NCI-H128 (cell line): ENCODE data around the gene SLC24A3.
"Not testable (repeated sequence)": the region's sequence is repeated elsewhere in the genome, so short reads cannot be mapped to it uniquely, and the experiment has no call there.

ENCODE experiments used
- DNase-seq: peaks from one replicate; lab custom pipeline; 2025; ENCODE audit not compliant: unreplicated experiment; lab: John Stamatoyannopoulos, UW

Gene SLC24A3

DNA sequence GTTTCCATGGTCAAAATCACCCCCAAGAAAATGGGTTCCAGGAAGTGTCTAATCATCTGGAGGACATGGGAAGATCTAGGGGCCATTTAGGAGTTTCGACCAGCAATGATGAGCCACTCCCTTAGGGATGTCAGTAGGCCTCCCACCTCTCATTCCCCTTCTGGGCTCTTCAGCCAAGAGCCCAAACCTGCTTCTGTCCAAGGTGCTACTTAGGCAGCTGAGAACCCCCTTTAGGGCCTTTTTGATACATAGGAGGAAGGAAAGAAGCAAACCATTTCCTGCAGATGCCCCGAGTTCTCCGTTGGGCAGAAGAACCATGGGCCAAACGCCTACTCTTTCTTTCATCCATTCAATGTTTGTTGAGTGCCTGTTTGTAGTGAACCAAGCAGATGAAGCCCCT lies 404.2 kb downstream of the SLC24A3 start:
- DNase-seq = no peak

DNA sequence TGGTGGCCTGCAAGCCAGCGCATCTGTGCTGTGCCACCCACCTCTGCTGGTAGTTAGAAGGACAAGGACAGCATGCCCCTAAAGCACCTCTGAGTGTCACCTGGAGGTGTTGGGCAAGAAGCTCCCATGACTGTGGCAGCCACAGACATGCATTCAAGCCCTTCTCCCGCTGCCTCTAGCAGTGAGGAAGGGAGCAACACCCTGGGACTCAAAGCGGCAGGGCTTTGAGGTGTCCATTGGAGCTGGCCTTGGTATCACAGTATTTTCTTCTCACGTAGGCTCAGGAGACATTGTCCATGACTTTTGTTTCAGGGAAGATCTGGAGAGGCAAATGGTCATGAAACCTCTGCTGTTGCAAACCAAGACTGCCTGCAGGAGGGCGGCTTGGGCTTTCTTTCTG lies 404.8 kb downstream of the SLC24A3 start:
- no peak for DNase-seq

DNA sequence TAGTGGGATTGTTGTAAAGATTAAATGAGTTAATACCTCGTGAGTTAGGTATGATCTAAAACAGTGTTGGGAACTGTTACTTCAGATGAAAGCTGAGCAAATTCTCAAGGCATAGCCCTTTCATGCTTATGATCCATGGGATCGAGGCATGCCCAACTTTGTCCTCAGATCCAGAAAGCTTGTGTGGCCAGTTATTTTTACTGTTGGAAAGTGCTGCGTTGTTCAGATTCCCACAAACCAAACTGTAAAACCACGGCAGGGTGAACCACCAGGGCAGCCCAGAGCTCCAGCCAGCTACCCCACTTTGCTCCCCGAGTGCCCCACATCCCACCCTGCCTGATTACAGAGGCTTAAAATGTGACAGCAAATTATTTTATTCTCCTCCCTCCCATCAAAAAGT lies 406.3 kb downstream of the SLC24A3 start:
- no peak for DNase-seq

GRCh38 chr20:19619904-19620430 lies 407.5 kb downstream of the SLC24A3 start:
- DNase-seq = no peak

DNA sequence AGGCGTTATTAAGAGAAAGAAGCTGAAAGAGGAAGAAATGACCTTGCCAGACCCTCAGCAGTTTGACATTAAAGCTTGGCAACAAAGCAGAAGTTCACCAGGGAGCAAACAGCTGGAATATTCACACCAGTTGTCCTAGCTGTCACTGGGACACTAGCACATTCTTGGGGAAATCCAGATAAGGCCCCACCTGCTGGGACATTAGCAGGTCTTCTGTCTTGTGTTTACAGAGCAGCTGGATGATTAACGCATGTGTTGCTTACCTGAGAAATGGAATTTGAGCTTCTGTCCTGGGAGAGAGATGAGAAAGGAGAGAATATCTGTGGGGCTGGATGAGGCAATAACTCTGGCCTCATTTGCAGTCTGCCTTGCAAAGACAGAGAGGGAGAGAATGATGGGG lies 408.0 kb downstream of the SLC24A3 start:
- no peak for DNase-seq

- DNase-seq = no peak
These were observed 408.6 kb downstream of the SLC24A3 start for GRCh38 chr20:19621072-19621471.

DNA sequence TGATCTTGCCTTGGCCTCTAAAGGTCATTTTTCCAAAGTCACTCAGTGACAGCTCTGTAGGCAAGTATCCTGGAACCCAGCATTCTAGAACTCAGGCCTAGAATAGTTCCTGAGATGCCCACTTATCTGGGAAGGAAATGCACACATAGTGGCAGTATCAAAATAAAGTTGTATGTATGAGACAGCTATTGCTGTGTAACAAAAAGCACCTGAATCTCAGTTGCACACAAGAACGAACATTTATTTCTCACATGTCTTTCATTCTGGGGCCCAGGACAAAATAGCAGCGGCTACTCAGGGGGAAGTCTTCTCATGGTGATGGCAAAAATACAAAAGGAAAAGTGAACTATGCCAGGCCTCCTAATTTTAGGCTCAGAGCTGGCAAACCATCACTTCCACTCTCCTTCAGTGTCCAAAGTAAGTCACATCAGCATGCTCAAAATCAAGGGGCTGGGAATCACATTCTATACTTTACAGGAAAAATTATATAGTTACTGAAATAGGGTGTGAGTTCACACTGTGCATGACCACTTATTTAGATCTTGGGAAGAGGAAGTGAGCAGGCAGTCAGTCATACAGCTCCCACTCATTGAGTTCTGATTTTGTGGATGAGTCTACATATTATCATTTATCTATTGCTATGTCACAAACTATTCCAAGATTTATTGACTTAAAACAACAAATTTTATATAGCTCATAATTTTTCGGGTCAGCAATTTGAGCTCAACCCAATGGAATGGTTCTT lies 412.0 kb downstream of the SLC24A3 start:
- DNase-seq = no peak

GRCh38 chr20:19625426-19625825 lies 413.0 kb downstream of the SLC24A3 start:
- no peak for DNase-seq

- DNase-seq = no peak
These were observed 414.5 kb downstream of the SLC24A3 start for GRCh38 chr20:19626896-19627295.

GRCh38 chr20:19628570-19629134 lies 416.2 kb downstream of the SLC24A3 start:
- peak; percentile 3 for DNase-seq

- DNase-seq = no peak
These were observed 419.0 kb downstream of the SLC24A3 start for GRCh38 chr20:19631410-19631809.

DNA sequence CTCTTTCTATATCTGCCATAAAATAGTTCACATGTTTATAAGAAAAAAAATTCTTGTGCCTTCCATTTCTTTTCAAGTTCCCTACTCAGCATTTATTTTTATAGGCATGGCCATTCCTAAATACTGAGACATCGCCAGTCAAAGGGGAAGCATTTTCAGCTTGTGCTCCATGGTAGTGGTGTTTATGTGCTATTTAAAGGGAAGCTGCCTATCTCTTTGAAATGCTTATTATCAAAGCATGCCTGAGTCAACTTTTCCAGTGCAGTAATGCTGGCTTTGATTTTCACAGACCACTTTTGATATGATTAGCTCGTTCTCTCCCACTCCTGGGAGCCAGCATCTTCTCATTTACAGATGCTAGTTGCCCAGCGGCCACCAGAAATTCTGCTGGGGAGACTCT lies 421.5 kb downstream of the SLC24A3 start:
- DNase-seq = no peak

GRCh38 chr20:19639471-19640045 lies 427.1 kb downstream of the SLC24A3 start:
- DNase-seq = not testable (repeated sequence)

DNA sequence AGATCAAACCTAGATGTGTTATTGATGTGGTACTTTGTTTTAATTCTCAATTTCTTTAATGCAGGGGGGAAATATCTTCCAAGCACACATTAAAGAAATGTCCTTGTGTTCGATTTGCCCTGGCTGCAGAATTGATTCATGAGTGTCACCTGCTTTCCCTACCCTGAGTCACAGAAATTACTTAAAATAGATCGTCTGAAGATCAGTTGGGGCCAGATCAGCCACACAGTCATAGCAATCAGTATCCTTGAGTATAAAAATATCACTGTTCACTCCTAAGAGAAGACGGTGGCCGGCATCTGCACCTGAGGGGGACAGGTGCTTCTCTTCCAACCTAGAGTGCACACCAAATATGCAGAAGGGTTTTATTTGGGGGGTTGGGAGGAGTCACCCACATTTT lies 430.4 kb downstream of the SLC24A3 start:
- no peak for DNase-seq

DNA sequence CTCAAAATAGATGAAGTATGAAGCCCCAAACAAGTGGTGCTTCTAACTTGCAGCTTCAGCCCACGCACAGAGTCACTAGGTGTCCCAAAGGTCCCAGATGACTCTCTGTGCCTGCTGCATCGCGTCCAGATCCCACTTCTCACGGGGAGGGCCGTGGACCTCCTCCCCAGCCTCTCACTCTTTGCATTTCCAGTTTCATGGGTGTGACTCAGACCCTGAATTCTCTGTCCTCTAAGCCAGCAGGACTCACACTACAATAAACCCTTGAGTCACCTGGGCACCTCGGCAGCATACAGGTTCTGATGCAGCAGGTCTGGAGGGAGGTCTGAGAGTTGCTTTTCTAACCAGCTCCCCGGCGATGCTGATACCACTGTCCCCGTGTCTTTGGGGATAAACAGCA lies 431.6 kb downstream of the SLC24A3 start:
- DNase-seq = no peak

DNA sequence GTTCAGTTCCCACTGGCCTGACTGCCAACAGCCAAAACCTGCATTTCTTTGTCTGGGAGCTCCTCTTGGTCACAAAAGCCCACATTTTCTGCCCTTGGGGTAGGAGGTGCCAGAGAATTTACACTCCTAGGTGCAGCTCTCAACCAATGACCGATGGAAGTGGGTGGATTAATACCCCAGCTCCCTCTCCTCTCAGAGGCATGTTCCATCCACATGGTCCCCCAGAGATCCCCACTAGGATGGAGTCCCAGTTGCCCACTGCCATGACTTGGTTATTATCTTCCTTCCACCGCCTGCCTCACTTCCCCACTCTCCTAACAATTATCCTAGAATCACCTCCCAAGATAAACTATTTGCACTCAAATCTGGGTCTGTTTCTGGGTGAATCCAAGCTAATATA lies 434.5 kb downstream of the SLC24A3 start:
- DNase-seq = no peak

DNA sequence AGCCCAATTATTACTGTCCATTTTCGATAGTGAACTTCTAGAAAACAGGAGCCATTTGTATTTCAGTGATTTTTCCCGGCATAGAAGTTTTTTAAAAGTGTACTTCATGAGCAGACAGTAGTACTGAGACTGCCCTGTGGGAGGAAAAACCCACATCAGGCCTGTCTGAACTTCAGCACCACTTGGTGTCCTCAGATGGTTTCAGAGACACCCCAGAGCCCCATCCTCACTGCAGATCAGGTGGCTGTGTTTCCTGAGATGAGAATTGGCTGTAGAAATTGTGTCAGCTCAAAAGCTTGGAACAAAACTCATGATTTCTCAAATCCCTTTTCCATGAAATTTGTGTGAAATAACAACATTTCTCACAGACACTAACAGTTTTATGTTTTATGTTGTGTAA lies 435.6 kb downstream of the SLC24A3 start:
- DNase-seq = no peak

GRCh38 chr20:19649041-19649440 lies 436.6 kb downstream of the SLC24A3 start:
- DNase-seq = no peak

DNA sequence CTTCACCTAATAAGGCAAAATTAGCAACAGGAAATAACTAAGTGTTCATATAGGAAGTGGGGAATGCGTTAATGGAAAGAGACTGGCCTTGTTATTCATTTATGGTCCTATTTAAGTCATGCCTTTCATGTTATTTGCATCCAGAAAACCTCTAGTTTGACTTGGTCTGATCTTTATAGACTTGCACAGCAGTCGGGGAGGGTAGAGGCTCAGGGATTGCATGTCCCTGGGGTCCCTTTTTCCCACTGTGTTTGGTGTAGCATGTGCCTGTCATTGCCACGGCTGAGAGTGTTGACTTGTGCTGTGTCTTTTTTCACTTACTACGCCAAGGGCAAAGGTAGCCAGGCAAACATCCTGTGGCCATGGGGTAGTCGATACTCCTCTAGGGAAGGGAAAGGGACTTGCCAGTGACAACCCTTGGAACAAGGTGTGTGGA lies 440.2 kb downstream of the SLC24A3 start:
- DNase-seq = no peak

- no peak for DNase-seq
These were observed 440.9 kb downstream of the SLC24A3 start for GRCh38 chr20:19653327-19653726.

DNA sequence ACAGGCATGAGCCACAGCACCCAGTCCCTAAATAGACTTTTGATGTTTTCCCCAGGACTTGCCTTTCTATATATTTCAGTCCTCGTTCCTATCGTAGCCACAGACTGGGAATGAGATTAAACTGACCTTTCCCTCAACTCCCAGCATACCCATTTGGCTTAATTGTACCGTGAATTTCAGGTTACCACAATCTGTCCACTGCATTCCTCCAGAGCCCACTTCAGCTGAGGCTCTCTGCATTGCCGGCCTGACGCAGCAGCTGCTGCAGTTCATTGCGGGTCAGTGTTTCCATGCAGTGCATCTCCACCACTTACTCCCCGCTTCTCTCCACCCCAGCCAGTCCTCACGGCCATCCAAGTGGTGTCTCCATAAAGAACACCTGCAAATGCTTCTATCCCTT lies 442.5 kb downstream of the SLC24A3 start:
- no peak for DNase-seq

GRCh38 chr20:19658137-19658536 lies 445.7 kb downstream of the SLC24A3 start:
- no peak for DNase-seq
